ENCODE data around the gene GIMAP2.
"Not testable (repeated sequence)": the region's sequence is repeated elsewhere in the genome, so short reads cannot be mapped to it uniquely, and the experiment has no call there.

The GIMAP2 gene

DNA sequence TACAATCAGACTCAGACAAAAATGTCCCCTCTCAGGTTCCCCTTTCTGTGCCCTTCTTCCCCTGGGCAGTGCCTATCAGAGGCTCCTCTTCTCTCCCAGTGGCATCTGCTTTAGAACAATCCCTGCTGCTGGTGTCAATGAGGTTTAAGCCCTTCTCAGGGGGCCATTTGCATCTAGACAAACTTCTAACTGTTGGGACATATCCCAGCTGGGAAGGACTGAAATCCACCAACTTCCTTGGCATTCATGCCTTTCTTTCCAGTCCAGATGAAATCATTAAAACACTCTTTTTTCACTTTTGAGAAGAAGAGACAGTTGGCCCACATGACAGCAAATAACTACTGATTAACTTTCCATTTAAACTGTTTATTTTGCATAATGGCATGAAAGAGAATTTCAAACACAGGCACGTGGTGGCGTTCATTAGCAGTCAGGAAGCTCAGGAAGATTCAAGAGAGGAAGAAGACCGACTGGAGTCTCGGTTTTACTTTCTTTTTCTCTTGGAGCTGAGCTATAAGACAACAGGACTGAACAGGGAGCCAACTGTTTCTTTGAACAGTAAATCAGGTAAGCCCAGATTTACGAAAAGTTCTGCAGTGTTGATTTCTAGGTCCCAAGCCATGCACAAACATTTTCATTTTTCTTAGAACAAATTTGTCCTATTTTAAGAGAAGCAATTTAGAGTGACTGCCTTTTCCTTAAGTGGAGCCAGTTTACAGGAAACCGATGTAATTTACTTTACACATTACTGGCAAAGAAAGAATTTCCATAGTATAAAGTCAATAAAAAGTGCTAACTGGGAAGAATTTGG, at the start of gene GIMAP2:
Gene GIMAP2 (plus strand): TSS at position 488 of the 811 bp plus-strand sequence. CDS start 1,354 bp downstream, outside the sequence.
- no peak for DNase-seq (ENCODE audit: low read depth in 3 of 3)

GRCh38 chr7:150641854-150642253, 43.7 kb upstream of the GIMAP2 start:
- DNase-seq (ENCODE audit: low read depth in 3 of 3), result no peak

DNA sequence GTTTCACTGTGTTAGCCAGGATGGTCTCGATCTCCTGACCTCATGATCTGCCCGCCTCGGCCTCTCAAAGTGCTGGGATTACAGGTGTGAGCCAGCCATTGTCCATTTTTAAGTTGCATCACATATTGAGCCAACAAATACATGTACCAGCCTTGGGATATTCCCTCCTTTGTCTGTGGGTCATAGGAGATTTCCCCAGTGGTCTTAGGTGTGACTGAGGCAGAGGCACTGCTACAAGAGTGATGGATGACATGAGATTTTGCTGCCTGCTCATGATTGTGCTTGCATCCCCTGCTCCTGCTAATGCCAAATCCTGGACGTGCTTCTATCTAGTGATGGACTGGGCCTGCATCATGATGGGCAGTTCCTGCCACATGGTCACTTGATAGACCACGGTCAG, 42.6 kb upstream of the GIMAP2 start:
- DNase-seq (ENCODE audit: low read depth in 3 of 3), result no peak

DNA sequence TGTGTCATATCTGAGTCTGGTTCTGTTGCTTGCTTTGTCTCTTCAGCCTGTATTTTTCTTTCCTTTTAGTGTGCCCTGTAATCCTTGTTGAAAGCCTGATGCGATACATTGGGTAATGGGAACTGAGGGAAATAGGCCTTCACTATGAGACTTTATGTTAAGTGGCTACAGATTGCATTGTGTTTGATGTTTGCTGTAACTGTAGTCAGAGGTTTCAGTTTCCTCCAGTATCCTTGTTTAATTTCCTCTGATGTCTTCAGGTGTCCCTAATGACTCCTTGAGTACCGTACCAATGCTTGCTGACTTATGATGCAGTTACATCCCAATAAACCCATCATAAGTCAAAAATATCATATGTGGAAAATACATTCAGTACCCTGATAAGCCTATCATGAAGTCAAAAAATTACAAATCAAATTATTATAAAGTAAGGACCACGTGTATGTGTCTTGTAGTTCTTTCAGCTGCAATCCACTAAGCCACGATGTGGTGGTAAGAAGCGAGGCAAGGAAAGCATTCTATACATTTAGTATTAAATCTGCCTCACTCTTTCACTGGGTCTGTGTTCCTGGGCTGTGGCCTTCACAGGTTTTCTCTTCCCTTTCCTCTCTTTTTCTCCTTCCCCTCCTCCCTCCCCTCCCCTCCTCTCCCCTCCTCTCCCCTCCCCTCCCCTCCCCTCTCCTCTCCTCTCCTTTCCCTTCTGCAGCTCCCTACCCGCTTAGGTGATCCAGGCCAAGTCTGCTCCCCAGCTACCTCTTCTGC, 40.1 kb upstream of the GIMAP2 start:
- DNase-seq (ENCODE audit: low read depth in 3 of 3), result no peak

DNA sequence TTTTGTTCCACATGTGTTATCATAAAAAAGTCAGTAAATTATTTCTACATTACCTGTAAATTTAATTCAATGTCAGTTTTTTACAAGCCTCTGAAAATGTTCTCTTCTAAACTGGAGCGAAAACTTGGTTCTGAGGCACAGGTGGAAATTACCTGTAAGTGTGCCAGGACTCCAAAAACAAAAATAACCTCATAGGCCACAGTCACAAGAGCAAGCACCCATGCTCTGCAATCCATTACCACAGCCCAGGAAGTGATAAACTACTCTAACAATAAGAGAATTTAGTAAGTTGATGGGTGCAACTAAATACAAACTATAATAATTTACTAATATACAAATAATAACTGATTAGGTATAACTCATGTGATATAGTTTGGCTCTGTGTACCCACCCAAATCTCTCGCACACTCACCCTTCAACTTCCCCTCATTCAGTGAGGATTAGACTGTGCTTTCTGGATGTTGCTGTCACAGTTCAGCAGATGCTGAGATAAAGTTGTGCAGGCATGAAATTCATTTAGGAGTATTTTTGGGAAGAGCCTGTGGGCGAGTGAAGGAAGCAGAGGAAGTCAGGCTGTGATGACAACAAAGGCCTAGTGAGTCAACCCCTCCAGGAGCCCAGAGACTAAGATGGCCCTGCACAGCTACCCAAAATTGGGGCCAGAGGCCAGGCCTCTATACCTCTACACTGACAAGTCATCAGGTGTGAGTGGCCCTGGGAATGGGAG, 37.0 kb upstream of the GIMAP2 start:
- no peak for DNase-seq (ENCODE audit: low read depth in 3 of 3)

- no peak for DNase-seq (ENCODE audit: low read depth in 3 of 3)
These were observed 36.5 kb upstream of the GIMAP2 start for GRCh38 chr7:150649080-150649385.

GRCh38 chr7:150654692-150655091, 30.8 kb upstream of the GIMAP2 start:
- no peak for DNase-seq (ENCODE audit: low read depth in 3 of 3)

DNA sequence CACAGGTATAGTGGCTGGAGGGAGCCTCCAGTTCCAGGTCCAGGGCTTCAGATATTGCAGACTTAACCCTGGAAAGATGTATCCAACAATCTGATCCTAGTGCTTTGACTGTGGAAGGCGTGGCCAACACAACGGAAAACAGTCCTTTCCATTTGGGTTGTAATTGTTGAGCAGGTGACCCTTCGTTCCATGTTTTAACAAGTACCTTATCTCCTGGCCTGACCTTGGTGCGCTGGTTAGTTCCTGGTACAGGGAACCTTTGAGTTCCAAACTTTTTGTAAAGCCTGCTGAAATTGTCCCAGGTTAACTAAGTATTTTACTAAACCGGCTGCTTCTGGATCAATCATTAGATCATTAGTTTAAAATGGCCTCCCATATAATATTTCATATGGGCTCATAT, 29.5 kb upstream of the GIMAP2 start:
- DNase-seq (ENCODE audit: low read depth in 3 of 3), result no peak

GRCh38 chr7:150657526-150657925, 28.0 kb upstream of the GIMAP2 start:
- DNase-seq (ENCODE audit: low read depth in 3 of 3), result no peak

- no peak for DNase-seq (ENCODE audit: low read depth in 3 of 3)
These were observed 24.4 kb upstream of the GIMAP2 start for GRCh38 chr7:150660939-150661613.

- DNase-seq (ENCODE audit: low read depth in 3 of 3), result not testable (repeated sequence)
These were observed 22.7 kb upstream of the GIMAP2 start for GRCh38 chr7:150662821-150663220.

DNA sequence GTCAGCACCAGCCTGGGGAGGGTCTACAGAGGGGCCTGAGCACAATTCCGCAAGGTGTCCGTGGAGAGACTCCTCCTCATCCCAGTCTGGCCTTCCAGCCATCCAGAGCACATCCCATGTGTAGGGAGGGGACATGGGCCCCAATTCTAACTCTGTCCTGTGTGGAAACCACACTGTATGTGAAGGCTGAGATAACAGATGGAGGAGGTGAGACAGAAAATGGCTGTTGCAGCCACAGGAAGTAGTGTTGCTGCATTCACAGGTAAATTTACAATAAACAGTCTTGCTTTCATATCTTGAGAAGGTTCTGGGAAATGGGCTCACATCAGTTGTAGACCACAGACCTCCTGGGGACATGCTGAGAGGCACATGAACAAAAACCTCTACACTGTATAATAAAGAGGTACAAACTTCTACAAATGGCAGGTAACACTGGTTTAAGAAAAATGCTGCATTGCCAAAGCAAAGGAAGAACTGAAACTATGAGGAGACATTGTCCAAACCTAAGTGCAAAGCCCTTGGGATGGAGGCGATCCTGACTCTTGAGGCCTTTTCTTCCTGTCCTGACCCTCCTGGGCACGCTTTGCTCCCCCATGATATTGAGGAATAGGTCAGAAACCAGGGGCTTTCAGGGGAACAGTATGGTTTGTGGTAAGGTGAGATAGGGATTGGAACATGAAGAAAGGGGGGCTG, 21.6 kb upstream of the GIMAP2 start:
- no peak for DNase-seq (ENCODE audit: low read depth in 3 of 3)

DNA sequence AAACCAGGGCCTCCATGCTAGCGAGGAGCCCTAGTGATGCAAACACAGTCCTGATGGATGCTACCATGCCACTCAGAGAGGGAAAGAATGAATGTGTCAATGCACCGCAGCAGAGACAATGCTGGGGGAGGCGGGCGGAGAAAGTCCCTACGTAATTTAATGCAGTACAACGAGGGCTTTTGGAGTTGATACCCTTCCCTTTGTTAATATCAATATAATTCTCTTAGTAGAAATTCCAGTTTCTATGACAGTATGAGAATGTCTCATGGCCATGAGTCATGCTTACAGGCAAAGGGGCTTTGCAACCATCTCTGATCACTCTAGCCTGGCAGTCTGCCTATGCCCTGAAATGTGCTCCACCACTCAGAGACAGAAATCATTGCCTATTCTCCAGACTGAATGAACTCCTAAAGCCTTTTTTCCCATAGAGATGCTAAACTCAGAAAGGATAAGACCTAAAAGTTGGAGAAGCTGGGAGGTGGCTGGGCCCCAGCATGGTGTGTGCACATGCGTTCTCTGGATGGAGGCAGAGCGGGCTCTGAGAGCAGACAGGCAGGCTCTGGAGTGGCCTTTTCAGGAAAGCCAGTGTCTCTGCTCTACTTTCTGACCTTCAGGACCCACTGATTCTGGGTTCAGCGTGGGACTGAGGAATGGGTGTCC, 20.3 kb upstream of the GIMAP2 start:
- no peak for DNase-seq (ENCODE audit: low read depth in 3 of 3)

DNA sequence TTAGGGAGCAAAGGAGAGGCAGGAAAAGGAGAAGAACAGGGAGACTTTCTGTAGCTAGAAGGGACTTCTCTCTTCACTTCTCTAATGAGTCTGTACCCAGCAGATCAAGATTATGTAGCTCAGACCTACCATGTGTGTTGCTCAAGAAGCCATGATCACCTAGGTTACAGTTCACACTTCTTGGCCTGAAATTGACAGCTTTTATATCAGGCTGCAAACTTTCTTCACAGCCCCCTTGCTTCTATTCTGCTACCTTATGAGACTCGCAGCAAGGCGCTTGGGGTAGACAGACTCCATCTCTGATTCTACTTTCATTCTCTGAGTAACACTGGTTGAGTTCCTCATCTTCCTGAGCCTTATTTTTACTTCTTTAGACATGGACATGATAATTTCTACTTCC, 19.6 kb upstream of the GIMAP2 start:
- no peak for DNase-seq (ENCODE audit: low read depth in 3 of 3)

DNA sequence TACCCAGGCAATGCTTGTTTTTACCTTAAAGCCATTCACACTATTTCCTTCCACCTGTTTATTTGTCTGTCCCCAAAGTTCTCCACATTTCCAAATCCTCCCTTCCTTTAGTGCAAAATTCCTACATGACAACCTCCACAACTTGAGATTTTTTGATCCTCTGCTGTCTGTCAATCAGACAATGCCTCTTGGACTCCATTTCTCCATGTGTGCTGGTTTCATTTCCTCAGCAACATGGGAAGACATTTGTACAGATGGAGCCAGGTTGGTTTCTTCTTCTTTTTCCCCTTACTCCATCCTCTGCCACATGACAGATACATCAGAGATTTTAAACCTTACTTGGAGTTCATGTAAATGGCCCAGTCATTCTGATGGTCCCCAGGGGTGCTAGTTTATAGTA, 19.1 kb upstream of the GIMAP2 start:
- no peak for DNase-seq (ENCODE audit: low read depth in 3 of 3)

GRCh38 chr7:150668472-150668911, 17.0 kb upstream of the GIMAP2 start:
- DNase-seq (ENCODE audit: low read depth in 3 of 3), result peak in 2 of 3 experiments; percentile 49 to 53

GRCh38 chr7:150668977-150669376, 16.5 kb upstream of the GIMAP2 start:
- no peak for DNase-seq (ENCODE audit: low read depth in 3 of 3)

DNA sequence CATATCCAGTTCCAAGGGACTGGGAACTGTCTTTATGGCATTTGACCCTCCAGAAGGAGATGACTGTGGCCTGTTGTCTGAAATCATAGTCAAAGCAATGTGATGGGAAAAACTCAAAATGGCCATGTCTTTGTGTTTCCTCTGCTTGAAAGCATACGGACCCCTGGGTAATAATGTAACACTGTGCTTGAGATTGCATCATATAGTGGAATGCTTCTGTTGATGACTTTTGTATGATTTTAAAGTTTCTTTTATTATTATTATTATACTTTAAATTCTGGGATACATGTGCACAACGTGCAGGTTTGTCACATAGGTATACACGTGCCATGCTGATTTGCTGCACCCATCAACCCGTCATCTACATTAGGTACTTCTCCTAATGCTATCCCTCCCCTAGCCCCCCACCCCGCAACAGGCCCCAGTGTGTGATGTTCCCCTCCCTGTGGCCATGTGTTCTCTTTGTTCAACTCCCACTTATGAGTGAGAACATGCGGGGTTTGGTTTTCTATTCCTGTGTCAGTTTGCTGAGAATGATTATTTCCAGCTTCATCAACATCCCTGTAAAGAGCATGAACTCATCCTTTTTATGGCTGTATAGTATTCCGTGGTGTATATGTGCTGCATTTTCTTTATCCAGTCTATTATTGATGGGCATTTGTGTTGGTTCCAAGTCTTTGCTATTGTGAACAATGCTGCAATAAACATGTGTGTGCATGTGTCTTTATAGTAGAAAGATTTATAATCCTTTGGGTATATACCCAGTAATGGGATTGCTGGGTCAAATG, 13.5 kb upstream of the GIMAP2 start:
- not testable (repeated sequence) for DNase-seq (ENCODE audit: low read depth in 3 of 3)

GRCh38 chr7:150675714-150676113, 9.8 kb upstream of the GIMAP2 start:
- no peak for DNase-seq (ENCODE audit: low read depth in 3 of 3)

DNA sequence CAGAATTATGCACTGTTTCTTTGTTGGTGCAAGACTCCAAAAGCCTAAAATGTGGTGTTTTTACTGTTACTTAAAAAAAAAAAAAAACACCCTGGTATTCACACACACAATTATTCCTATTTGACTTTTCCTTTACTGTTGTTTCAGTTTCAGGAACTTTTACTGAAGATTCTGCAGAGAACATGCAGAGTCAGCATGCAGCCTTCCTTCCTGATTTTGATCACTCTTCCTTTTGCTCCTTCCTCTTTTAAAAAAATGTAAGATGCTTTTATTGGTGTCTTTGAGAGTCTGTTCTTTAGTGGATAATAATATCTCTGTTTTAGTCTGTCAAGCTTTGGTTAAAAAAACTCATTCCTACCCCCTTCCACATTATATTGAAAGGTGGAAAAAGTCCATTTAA, 9.2 kb upstream of the GIMAP2 start:
- not testable (repeated sequence) for DNase-seq (ENCODE audit: low read depth in 3 of 3)
